Measurements from ENCODE around the gene FTL.
"Not testable (repeated sequence)": the region's sequence is repeated elsewhere in the genome, so short reads cannot be mapped to it uniquely, and the experiment has no call there.

GRCh38 chr19:48919271-48919670 lies 45.8 kb upstream of the FTL start:
- not testable (repeated sequence) for TF ChIP-seq CTCF (conservative IDR thresholded peaks at IDR 0.05; ENCODE audit: low read length); EZH2phosphoT487 (IDR thresholded peaks at IDR 0.05; ENCODE audit: borderline replicate concordance, low read depth, low read length)
